Measurements from ENCODE around the gene AGAP4.
"Not testable (repeated sequence)": the region's sequence is repeated elsewhere in the genome, so short reads cannot be mapped to it uniquely, and the experiment has no call there.

DNA sequence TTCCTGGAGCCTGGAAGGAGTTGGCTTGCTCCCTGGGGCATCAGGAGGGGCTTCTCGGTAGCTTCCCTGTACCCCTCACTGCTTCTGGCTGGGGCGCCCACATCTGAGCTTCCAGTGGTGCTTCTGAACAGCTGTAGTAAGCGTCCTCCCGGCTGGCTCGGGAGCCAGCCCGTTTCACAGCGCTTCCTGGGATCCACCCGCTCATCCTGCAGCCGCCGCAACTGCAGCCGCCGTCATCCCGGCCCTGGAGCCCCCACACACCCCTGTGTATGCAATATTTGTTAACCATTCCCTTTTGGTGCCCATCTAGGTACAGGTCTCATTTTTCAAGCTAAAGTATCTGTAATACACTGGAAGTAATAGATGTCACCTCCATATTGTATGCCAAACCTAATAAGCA lies 34.3 kb downstream of the AGAP4 start:
- TF ChIP-seq CREB1 (IDR thresholded peaks at IDR 0.05); POLR2AphosphoS5 (IDR thresholded peaks at IDR 0.05; ENCODE audit: low read depth, low read length); NANOG (IDR thresholded peaks at IDR 0.05; ENCODE audit: insufficient read depth, low read depth, low read length, poor library complexity, severe bottlenecking); PHF8 (conservative IDR thresholded peaks at IDR 0.05; ENCODE audit: low read depth, low read length); EZH2 (IDR thresholded peaks at IDR 0.05; ENCODE audit: low read depth, low read length, severe bottlenecking); EP300 (IDR thresholded peaks at IDR 0.05; ENCODE audit: borderline replicate concordance in 1 of 2, low read depth in 2 of 2, low read length in 2 of 2): not testable (repeated sequence)
- TF ChIP-seq, protein P1, sequence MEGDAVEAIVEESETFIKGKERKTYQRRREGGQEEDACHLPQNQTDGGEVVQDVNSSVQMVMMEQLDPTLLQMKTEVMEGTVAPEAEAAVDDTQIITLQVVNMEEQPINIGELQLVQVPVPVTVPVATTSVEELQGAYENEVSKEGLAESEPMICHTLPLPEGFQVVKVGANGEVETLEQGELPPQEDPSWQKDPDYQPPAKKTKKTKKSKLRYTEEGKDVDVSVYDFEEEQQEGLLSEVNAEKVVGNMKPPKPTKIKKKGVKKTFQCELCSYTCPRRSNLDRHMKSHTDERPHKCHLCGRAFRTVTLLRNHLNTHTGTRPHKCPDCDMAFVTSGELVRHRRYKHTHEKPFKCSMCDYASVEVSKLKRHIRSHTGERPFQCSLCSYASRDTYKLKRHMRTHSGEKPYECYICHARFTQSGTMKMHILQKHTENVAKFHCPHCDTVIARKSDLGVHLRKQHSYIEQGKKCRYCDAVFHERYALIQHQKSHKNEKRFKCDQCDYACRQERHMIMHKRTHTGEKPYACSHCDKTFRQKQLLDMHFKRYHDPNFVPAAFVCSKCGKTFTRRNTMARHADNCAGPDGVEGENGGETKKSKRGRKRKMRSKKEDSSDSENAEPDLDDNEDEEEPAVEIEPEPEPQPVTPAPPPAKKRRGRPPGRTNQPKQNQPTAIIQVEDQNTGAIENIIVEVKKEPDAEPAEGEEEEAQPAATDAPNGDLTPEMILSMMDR (IDR thresholded peaks at IDR 0.05; ENCODE audit: control extremely low read depth in 1 of 3, insufficient read depth in 1 of 3, low read depth in 1 of 3, low read length in 3 of 3), result not testable (repeated sequence)
- TF ChIP-seq, protein P2, sequence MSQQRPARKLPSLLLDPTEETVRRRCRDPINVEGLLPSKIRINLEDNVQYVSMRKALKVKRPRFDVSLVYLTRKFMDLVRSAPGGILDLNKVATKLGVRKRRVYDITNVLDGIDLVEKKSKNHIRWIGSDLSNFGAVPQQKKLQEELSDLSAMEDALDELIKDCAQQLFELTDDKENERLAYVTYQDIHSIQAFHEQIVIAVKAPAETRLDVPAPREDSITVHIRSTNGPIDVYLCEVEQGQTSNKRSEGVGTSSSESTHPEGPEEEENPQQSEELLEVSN (IDR thresholded peaks at IDR 0.05), result not testable (repeated sequence)

Data from H1 (cell line).